HG02981 (cell line): ENCODE data around the gene AGAP1.

ENCODE experiments used
- ATAC-seq: cut with Tn5 transposase; IDR thresholded peaks from one replicate; pipeline ENCODE4 v1.9.1; 2021; ENCODE audit warnings: mild to moderate bottlenecking, moderate library complexity; ENCODE audit not compliant: unreplicated experiment

The AGAP1 gene

GRCh38 chr2:235854276-235854675 lies 360.4 kb downstream of the AGAP1 start:
- no peak for ATAC-seq

- no peak for ATAC-seq
Measured at GRCh38 chr2:235855011-235855410, 361.2 kb downstream of the AGAP1 start.

DNA sequence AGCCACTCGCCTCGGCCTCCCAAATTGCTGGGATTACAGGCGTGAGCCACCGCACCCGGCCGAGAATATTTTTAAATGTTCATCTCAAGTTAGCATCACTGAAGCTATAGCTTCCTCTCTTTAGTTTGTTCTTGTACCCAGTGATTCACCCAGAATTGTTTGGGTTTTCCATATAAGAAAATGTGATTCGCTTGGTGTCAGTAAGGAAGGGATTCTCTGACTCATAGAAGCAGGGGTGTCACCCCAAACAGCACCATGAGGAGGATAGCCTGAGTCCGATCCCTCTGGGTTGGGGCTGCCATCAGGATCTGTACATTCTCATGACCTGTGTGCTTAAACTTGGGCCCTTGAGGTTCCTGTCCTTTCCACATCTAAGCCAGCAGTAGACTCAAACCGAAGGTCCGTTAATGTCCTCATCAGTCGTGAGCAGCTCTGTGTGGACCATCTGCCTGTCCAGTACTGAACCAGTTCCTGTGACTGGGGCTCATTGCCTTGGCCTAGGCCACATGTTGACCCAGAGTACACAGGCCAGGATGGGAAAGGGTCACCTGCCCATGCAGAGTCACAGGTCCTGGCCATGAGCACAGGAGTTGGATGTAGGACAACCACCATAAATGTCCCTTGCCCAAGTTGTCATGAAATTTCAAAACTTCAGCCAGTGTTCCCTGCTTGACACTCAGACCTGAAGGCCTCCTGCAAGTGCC lies 362.5 kb downstream of the AGAP1 start:
- no peak for ATAC-seq

GRCh38 chr2:235857598-235857997 lies 363.8 kb downstream of the AGAP1 start:
- ATAC-seq = no peak

GRCh38 chr2:235858881-235859280 lies 365.0 kb downstream of the AGAP1 start:
- no peak for ATAC-seq

- no peak for ATAC-seq
Measured at GRCh38 chr2:235859651-235860050, 365.8 kb downstream of the AGAP1 start.

GRCh38 chr2:235860111-235860510 lies 366.3 kb downstream of the AGAP1 start:
- ATAC-seq = no peak

DNA sequence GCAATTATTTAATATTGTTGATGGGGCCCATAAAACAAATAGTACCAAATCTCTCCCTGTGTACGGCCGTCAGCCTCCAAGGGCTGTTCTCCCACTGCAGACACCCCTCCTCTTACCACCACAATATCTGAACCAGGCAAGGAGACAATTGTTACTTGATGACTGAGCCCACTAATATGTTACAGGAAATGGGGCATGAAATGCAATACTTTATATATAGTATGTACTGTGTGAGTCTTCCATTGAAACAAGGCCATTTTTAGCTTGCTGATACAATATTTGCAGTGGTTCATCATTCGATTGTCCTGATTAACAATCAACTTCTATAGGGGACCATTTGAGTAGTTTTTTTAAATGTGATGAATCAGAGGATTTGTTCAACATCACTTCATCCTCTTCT lies 367.0 kb downstream of the AGAP1 start:
- ATAC-seq = no peak

GRCh38 chr2:235861383-235861782 lies 367.5 kb downstream of the AGAP1 start:
- no peak for ATAC-seq

- no peak for ATAC-seq
Measured at GRCh38 chr2:235863414-235863813, 369.6 kb downstream of the AGAP1 start.

GRCh38 chr2:235864302-235864701 lies 370.5 kb downstream of the AGAP1 start:
- no peak for ATAC-seq

- no peak for ATAC-seq
Measured at GRCh38 chr2:235864733-235865515, 371.1 kb downstream of the AGAP1 start.

- ATAC-seq = no peak
Measured at GRCh38 chr2:235866373-235866772, 372.5 kb downstream of the AGAP1 start.

- ATAC-seq = no peak
Measured at GRCh38 chr2:235868224-235868623, 374.4 kb downstream of the AGAP1 start.

DNA sequence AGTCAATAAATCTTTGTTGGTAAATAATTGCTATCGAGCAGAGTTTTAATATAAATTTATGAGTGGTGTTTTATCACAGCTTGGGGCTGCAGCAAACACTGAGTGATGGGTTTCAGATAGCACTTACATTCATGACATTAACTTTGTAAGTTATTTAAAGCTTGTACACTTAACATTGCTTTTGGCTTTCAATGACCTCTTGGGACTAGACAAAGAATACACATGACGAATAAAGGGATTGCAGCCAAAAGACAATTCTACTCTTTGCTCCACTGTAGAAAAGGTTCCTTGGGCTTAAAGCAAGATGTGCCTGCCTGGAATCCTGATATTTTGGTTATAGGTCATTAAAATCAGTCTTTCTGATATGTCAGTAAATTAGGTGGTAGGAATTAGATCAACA lies 374.8 kb downstream of the AGAP1 start:
- ATAC-seq = no peak

GRCh38 chr2:235870515-235870914 lies 376.7 kb downstream of the AGAP1 start:
- no peak for ATAC-seq

GRCh38 chr2:235876099-235876679 lies 382.3 kb downstream of the AGAP1 start:
- no peak for ATAC-seq

DNA sequence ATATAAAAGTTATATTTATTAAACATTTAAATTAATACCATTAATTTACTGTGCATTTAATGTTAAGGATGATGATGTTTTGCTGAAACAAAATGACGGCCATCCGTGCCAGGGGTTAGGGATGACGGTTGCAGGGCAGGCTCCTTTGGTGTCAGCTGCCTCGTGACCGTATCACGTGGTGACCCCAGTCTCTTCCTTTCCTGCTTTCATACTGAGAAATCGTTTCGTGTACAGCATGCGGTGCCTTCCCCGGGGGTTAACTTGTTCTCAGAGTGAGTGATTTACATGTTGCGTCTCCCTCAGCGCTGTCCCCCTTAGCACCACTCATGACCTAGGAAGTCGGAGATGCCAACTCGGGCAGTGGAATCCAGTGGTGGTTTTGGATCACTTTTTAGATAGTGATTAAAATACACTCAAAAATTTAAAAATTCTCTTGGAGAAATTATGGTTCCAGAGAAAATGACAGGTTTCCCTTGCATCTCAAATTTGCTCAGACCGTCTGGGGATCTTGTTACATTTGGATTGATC lies 383.5 kb downstream of the AGAP1 start:
- no peak for ATAC-seq

- no peak for ATAC-seq
Measured at GRCh38 chr2:235879116-235879515, 385.3 kb downstream of the AGAP1 start.

GRCh38 chr2:235883675-235884074 lies 389.8 kb downstream of the AGAP1 start:
- ATAC-seq = no peak

DNA sequence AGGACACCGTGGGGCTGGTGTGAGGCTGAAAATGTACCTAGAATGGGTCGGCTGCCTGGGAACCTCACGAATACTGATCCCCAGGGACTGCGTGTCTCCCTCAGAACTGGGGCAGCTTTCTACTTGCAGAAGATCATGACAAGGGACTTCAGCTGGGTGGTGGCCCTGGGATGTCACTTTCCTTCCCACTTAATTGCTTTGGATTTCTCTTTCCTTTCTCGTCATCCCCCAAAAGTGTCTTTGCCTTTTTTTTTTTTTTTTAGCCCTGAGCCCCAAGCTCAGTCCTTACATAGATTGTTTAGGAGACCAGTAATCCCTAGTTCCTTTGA lies 395.4 kb downstream of the AGAP1 start:
- no peak for ATAC-seq

- no peak for ATAC-seq
Measured at GRCh38 chr2:235893129-235893698, 399.4 kb downstream of the AGAP1 start.
